Measurements from ENCODE around the gene FAM193A. TPM values are rescaled to one million over a fixed set of nuclear protein-coding genes. Genes with fewer than 3 reads are reported as not detected.

Gene FAM193A
- total RNA-seq, 4 donors from 2014 or later, result 9.8 to 18.7 (median 16.4) TPM

GRCh38 chr4:2689114-2689513 is 152.7 kb downstream of the FAM193A start:
- H3K4me1 ChIP-seq, result no peaks in the 10 kb centered on the region
- H3K27me3 ChIP-seq, result no peaks in the 10 kb centered on the region
- DNase-seq, result no peak
- 82 to 83% methylated on average over 6 of the region's 6 CpGs for WGBS, 2 donors
- H3K27ac ChIP-seq, result no peak overlapping the region
- intact Hi-C loops (cut with DNase I), result no loop called here
- no peaks in the 10 kb centered on the region for H3K9me3 ChIP-seq
- TF ChIP-seq POLR2A (IDR thresholded peaks at IDR 0.05), result no peak
- no peak overlapping the region for H3K4me3 ChIP-seq
- H3K36me3 ChIP-seq, result peaks cover 0 to 100% (median 22%) of the 10 kb centered on the region in 3 donors

DNA sequence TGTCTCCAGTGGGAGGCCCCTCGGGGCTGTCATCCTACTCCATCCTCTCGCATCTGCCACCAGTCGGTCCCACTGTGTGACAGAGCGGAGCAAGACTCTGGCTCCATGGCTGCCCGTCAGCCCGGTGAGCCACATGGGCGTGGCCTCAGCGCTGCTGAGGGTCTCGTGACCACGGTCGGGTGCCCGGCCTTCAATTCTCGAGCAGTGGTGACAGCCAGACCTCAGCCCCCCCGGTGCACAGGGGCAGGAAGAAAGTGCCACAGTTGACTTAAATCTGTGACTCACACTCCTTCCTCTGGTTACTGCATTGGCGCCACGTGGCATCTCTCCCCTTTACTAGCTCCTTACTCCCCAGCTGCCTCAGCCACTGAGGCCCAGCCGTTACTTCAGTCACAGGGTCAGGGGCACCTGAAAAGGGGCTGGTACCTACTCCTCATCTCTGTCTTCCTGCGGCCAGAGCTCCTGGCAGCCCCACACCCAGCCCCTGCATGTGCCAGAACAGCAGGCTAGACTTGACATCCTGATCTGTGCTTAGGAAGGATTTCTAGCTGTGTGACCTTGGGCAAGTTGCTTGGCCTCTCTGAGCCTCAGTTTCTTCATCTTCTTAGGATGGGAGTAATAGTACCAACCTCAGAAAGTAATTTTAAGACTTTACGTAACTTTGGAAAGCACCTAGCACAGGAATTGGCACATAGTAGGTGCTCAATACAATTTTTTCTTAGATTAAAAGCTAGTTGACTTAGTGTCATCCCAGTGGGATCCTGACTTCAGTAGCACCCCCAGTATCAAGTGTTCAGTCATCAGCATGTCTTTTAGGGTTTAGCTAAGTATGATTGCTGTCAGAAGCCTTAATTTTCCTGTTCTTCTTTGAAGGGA is 153.6 kb downstream of the FAM193A start:
- Histone ChIP-seq H3K4me1 (no peaks in the 10 kb centered on the region), H3K27ac (no peak overlapping the region), H3K9me3 (no peaks in the 10 kb centered on the region), H3K4me3 (no peak overlapping the region), H3K36me3 (peaks cover 0 to 100% (median 20%) of the 10 kb centered on the region in 3 donors), H3K27me3 (no peaks in the 10 kb centered on the region)
- DNase-seq, result no peak
- intact Hi-C loops (cut with DNase I), result no loop called here
- TF ChIP-seq POLR2A (IDR thresholded peaks at IDR 0.05) (no peak), CTCF (IDR thresholded peaks at IDR 0.05) (no peak)
- WGBS, 2 donors, result 69% methylated on average over 13 to 15 of the region's 19 CpGs

DNA sequence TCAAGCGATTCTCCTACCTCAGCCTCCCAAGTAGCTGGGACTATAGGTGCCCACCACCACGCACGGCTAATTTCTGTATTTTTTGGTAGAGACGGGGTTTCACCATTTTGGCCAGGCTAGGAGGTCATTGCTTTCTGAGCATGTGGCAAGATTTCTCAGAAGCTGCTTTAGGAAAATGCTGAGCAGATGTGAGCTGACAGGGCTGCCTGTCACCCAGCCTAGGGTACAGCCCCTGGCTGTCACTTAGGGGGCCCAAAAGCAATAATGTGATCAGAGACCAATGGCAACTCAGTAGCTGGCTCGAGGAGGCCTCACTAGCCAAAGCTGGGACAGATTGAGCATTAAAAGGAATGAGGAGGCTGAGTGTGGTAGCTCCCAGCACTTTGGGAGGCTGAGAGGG is 154.9 kb downstream of the FAM193A start:
- no peak for DNase-seq
- Histone ChIP-seq H3K4me3 (no peak overlapping the region), H3K27ac (no peak overlapping the region), H3K9me3 (no peaks in the 10 kb centered on the region), H3K27me3 (no peaks in the 10 kb centered on the region), H3K36me3 (peaks cover 0 to 100% (median 18%) of the 10 kb centered on the region in 3 donors), H3K4me1 (no peaks in the 10 kb centered on the region)
- WGBS, 2 donors, result 88 to 97% methylated on average over 4 of the region's 5 CpGs
- TF ChIP-seq POLR2A (IDR thresholded peaks at IDR 0.05) (no peak), CTCF (IDR thresholded peaks at IDR 0.05) (no peak)
- intact Hi-C loops (cut with DNase I), result no loop called here

DNA sequence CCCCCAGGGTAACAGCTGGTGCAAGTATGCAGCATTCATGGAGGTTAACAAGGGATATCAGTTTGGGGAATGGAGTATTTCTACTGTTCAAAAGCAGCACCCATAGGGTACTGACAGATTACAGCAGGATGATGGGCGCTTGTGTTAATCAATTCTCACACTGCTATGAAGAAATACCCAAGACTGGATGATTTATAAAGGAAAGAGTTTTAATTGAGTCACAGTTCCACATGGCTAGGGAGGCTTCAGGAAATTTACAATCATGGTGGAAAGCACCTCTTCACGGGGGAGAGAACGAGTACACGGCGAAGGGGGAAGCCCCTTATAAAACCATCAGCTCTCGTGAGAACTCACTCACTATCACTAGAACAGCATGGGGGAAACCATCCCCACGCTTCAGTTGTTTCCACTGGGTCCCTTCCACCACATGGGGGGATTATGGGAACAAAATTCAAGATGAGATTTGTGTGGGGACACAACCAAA is 155.5 kb downstream of the FAM193A start:
- DNase-seq, result no peak
- intact Hi-C loops (cut with DNase I), result no loop called here
- TF ChIP-seq CTCF (IDR thresholded peaks at IDR 0.05) (no peak), POLR2A (IDR thresholded peaks at IDR 0.05) (no peak)
- peaks cover 2 to 100% (median 25%) of the 10 kb centered on the region in 3 donors for H3K36me3 ChIP-seq
- H3K4me3 ChIP-seq, result no peak overlapping the region
- H3K4me1 ChIP-seq, result no peaks in the 10 kb centered on the region
- no peaks in the 10 kb centered on the region for H3K27me3 ChIP-seq
- 70 to 75% methylated on average over 6 to 7 of the region's 7 CpGs for WGBS, 2 donors
- H3K27ac ChIP-seq, result no peak overlapping the region
- H3K9me3 ChIP-seq, result no peaks in the 10 kb centered on the region

GRCh38 chr4:2694691-2695090 is 158.2 kb downstream of the FAM193A start:
- Histone ChIP-seq H3K27ac (no peak overlapping the region), H3K9me3 (no peaks in the 10 kb centered on the region), H3K4me1 (no peaks in the 10 kb centered on the region), H3K36me3 (peaks cover 15 to 100% (median 42%) of the 10 kb centered on the region in 3 donors), H3K4me3 (no peak overlapping the region), H3K27me3 (no peaks in the 10 kb centered on the region)
- no peak for DNase-seq
- no peak for TF ChIP-seq CTCF (IDR thresholded peaks at IDR 0.05)
- no peak for TF ChIP-seq POLR2A (IDR thresholded peaks at IDR 0.05)
- WGBS, 2 donors, result 93 to 94% methylated on average over 9 to 14 of the region's 16 CpGs
- intact Hi-C loops (cut with DNase I), result no loop called here
